Measurements from ENCODE around the gene CDC42BPB.
A peak's percentile ranks its signal among the peaks of the same experiment; 100 is the strongest.
"Not testable (repeated sequence)": the region's sequence is repeated elsewhere in the genome, so short reads cannot be mapped to it uniquely, and the experiment has no call there.

Gene CDC42BPB

GRCh38 chr14:103052407-103052806 lies 4.9 kb downstream of the CDC42BPB start:
- H3K4me3 Mint-ChIP-seq = no peak overlapping the region
- H3K9me3 Mint-ChIP-seq = no peaks in the 10 kb centered on the region

GRCh38 chr14:103050935-103051334 lies 6.4 kb downstream of the CDC42BPB start:
- Mint-ChIP-seq H3K36me3 (no peaks in the 10 kb centered on the region), H3K4me1 (no peaks in the 10 kb centered on the region), H3K27ac (no peak overlapping the region), H3K4me3 (no peak overlapping the region), H3K9me3 (no peaks in the 10 kb centered on the region)
- DNase-seq (ENCODE audit: low spot score in 2 of 2) (no peak), ATAC-seq (no peak)

More at GRCh38 chr14:103052407-103052806, 4.9 kb downstream of the CDC42BPB start:
- ATAC-seq (no peak), DNase-seq (ENCODE audit: low spot score in 2 of 2) (no peak)
- Mint-ChIP-seq H3K36me3 (no peaks in the 10 kb centered on the region), H3K4me1 (no peaks in the 10 kb centered on the region), H3K27ac (no peak overlapping the region)

GRCh38 chr14:103047453-103047852 lies 9.9 kb downstream of the CDC42BPB start:
- ATAC-seq; DNase-seq (ENCODE audit: low spot score in 2 of 2); H3K4me3 Mint-ChIP-seq; H3K27ac Mint-ChIP-seq; H3K9me3 Mint-ChIP-seq; H3K4me1 Mint-ChIP-seq; H3K36me3 Mint-ChIP-seq: not testable (repeated sequence)

GRCh38 chr14:103045371-103045869 lies 11.9 kb downstream of the CDC42BPB start:
- Mint-ChIP-seq H3K4me1 (peaks cover 7% of the 10 kb centered on the region), H3K36me3 (no peaks in the 10 kb centered on the region), H3K27ac (no peak overlapping the region), H3K4me3 (peak overlapping the region; percentile 7), H3K9me3 (no peaks in the 10 kb centered on the region)
- ATAC-seq (no peak), DNase-seq (ENCODE audit: low spot score in 2 of 2) (no peak)

GRCh38 chr14:103043257-103044015 lies 13.9 kb downstream of the CDC42BPB start:
- Mint-ChIP-seq H3K4me1 (peaks cover 7% of the 10 kb centered on the region), H3K9me3 (no peaks in the 10 kb centered on the region), H3K36me3 (no peaks in the 10 kb centered on the region), H3K4me3 (no peak overlapping the region), H3K27ac (no peak overlapping the region)
- ATAC-seq (no peak), DNase-seq (ENCODE audit: low spot score in 2 of 2) (no peak)

- H3K4me3 Mint-ChIP-seq = no peak overlapping the region
- no peak overlapping the region for H3K27ac Mint-ChIP-seq
- H3K36me3 Mint-ChIP-seq = no peaks in the 10 kb centered on the region
- no peaks in the 10 kb centered on the region for H3K9me3 Mint-ChIP-seq
- DNase-seq (ENCODE audit: low spot score in 2 of 2) = no peak
- no peak for ATAC-seq
- H3K4me1 Mint-ChIP-seq = peaks cover 7% of the 10 kb centered on the region
These were observed 15.9 kb downstream of the CDC42BPB start for GRCh38 chr14:103041464-103041863.

GRCh38 chr14:103033681-103034096 lies 23.7 kb downstream of the CDC42BPB start:
- no peak overlapping the region for H3K27ac Mint-ChIP-seq
- no peak overlapping the region for H3K4me3 Mint-ChIP-seq
- no peaks in the 10 kb centered on the region for H3K4me1 Mint-ChIP-seq
- no peak for ATAC-seq
- no peaks in the 10 kb centered on the region for H3K9me3 Mint-ChIP-seq
- DNase-seq (ENCODE audit: low spot score in 2 of 2) = no peak
- H3K36me3 Mint-ChIP-seq = no peaks in the 10 kb centered on the region

- no peak overlapping the region for H3K27ac Mint-ChIP-seq
- no peak for DNase-seq (ENCODE audit: low spot score in 2 of 2)
These were observed 25.4 kb downstream of the CDC42BPB start for GRCh38 chr14:103031956-103032355.

GRCh38 chr14:103031566-103031911 lies 25.8 kb downstream of the CDC42BPB start:
- H3K4me3 Mint-ChIP-seq = no peak overlapping the region
- no peak overlapping the region for H3K27ac Mint-ChIP-seq

More at GRCh38 chr14:103031956-103032355, 25.4 kb downstream of the CDC42BPB start:
- H3K4me3 Mint-ChIP-seq = no peak overlapping the region
- ATAC-seq = no peak
- H3K4me1 Mint-ChIP-seq = no peaks in the 10 kb centered on the region
- no peaks in the 10 kb centered on the region for H3K36me3 Mint-ChIP-seq
- no peaks in the 10 kb centered on the region for H3K9me3 Mint-ChIP-seq

GRCh38 chr14:103030741-103031565 lies 26.4 kb downstream of the CDC42BPB start:
- no peak overlapping the region for H3K27ac Mint-ChIP-seq
- H3K36me3 Mint-ChIP-seq = no peaks in the 10 kb centered on the region
- DNase-seq (ENCODE audit: low spot score in 2 of 2) (no peak), ATAC-seq (no peak)
- H3K4me1 Mint-ChIP-seq = no peaks in the 10 kb centered on the region
- H3K9me3 Mint-ChIP-seq = no peaks in the 10 kb centered on the region
- H3K4me3 Mint-ChIP-seq = no peak overlapping the region

More at GRCh38 chr14:103031566-103031911, 25.8 kb downstream of the CDC42BPB start:
- DNase-seq (ENCODE audit: low spot score in 2 of 2) (no peak), ATAC-seq (no peak)
- H3K36me3 Mint-ChIP-seq = no peaks in the 10 kb centered on the region
- H3K9me3 Mint-ChIP-seq = no peaks in the 10 kb centered on the region
- no peaks in the 10 kb centered on the region for H3K4me1 Mint-ChIP-seq

- no peaks in the 10 kb centered on the region for H3K9me3 Mint-ChIP-seq
- no peak for DNase-seq (ENCODE audit: low spot score in 2 of 2)
These were observed 27.4 kb downstream of the CDC42BPB start for GRCh38 chr14:103029936-103030335.

GRCh38 chr14:103028772-103029171 lies 28.6 kb downstream of the CDC42BPB start:
- H3K36me3 Mint-ChIP-seq = no peaks in the 10 kb centered on the region
- H3K9me3 Mint-ChIP-seq = no peaks in the 10 kb centered on the region
- ATAC-seq (no peak), DNase-seq (ENCODE audit: low spot score in 2 of 2) (no peak)
- H3K4me3 Mint-ChIP-seq = no peak overlapping the region
- H3K4me1 Mint-ChIP-seq = no peaks in the 10 kb centered on the region
- H3K27ac Mint-ChIP-seq = no peak overlapping the region

More at GRCh38 chr14:103029936-103030335, 27.4 kb downstream of the CDC42BPB start:
- no peak for ATAC-seq
- H3K27ac Mint-ChIP-seq = no peak overlapping the region
- no peak overlapping the region for H3K4me3 Mint-ChIP-seq
- no peaks in the 10 kb centered on the region for H3K4me1 Mint-ChIP-seq
- H3K36me3 Mint-ChIP-seq = no peaks in the 10 kb centered on the region

- Mint-ChIP-seq H3K9me3 (no peaks in the 10 kb centered on the region), H3K4me1 (no peaks in the 10 kb centered on the region), H3K4me3 (no peak overlapping the region), H3K36me3 (no peaks in the 10 kb centered on the region), H3K27ac (no peak overlapping the region)
- DNase-seq (ENCODE audit: low spot score in 2 of 2) (no peak), ATAC-seq (no peak)
These were observed 29.1 kb downstream of the CDC42BPB start for GRCh38 chr14:103028161-103028767.

GRCh38 chr14:103027451-103027850 lies 29.9 kb downstream of the CDC42BPB start:
- Mint-ChIP-seq H3K4me3 (no peak overlapping the region), H3K9me3 (no peaks in the 10 kb centered on the region), H3K27ac (no peak overlapping the region), H3K4me1 (no peaks in the 10 kb centered on the region), H3K36me3 (no peaks in the 10 kb centered on the region)
- ATAC-seq (no peak), DNase-seq (ENCODE audit: low spot score in 2 of 2) (no peak)

- H3K4me3 Mint-ChIP-seq = no peak overlapping the region
- no peak overlapping the region for H3K27ac Mint-ChIP-seq
- no peaks in the 10 kb centered on the region for H3K36me3 Mint-ChIP-seq
- no peaks in the 10 kb centered on the region for H3K9me3 Mint-ChIP-seq
- no peaks in the 10 kb centered on the region for H3K4me1 Mint-ChIP-seq
- DNase-seq (ENCODE audit: low spot score in 2 of 2) (no peak), ATAC-seq (no peak)
These were observed 30.4 kb downstream of the CDC42BPB start for GRCh38 chr14:103026988-103027387.

Data from stimulated activated effector memory CD8-positive, alpha-beta T cell treated with anti-CD3 and anti-CD28 coated beads, Interleukin-12 subunit alpha, Interleukin-12 subunit beta, amount 100 ng/mL, for 72 hours (primary cell).